Heart right ventricle (tissue), 16 donors: Measurements from ENCODE around the gene DYRK4. TPM values are rescaled to one million over a fixed set of nuclear protein-coding genes. Genes with fewer than 3 reads are reported as not detected.

ENCODE experiments used
- ATAC-seq, 8 donors: fragments of 200-7000 bp; cut with Tn5 transposase; one replicate each; pipeline ENCODE4 v1.9.1; 2020; ENCODE audit warnings: mild to moderate bottlenecking in 8 of 8, moderate library complexity in 8 of 8, moderate number of reproducible peaks in 1 of 8
- DNase-seq, 2 donors: peaks; one replicate each; pipeline ENCODE4 v3.0.0-alpha.2; 2020
- H3K27ac ChIP-seq, 10 donors: fragments of 200-600 bp; sonication (generic) in 2 of 10; one replicate each; pipeline versions ENCODE4 v1.5.0 to v1.8.0; 2020 to 2022; ENCODE audit warnings: mild to moderate bottlenecking in 3 of 10
- H3K27me3 ChIP-seq, 7 donors: fragments of 200-600 bp; one replicate each; pipeline ENCODE4 v1.8.0; 2021 to 2022; ENCODE audit warnings: mild to moderate bottlenecking in 2 of 7
- H3K36me3 ChIP-seq, 9 donors: fragments of 200-600 bp; sonication (generic) in 1 of 9; one replicate each; pipeline versions ENCODE4 v1.5.0 to v1.8.0; 2020 to 2022; ENCODE audit warnings: mild to moderate bottlenecking in 2 of 9
- H3K4me1 ChIP-seq, 9 donors: fragments of 200-600 bp; sonication (generic) in 1 of 9; one replicate each; pipeline versions ENCODE4 v1.5.0 to v1.8.0; 2020 to 2022; ENCODE audit warnings: mild to moderate bottlenecking in 4 of 9
- H3K4me3 ChIP-seq, 10 donors: fragments of 200-600 bp; sonication (generic) in 2 of 10; one replicate each; pipeline versions ENCODE4 v1.5.0 to v1.8.0; 2020 to 2022; ENCODE audit warnings: mild to moderate bottlenecking in 7 of 10, moderate library complexity in 2 of 10
- H3K9me3 ChIP-seq, 11 donors: fragments of 200-600 bp in 10 of 11; sonication (generic) in 2 of 11; one replicate each; pipeline versions ENCODE4 v1.5.0 to v1.8.0; 2013 to 2022; ENCODE audit warnings: mild to moderate bottlenecking in 2 of 11, control low read depth in 1 of 11, moderate library complexity in 1 of 11
- WGBS, 2 donors: extraction: QIAGEN DNeasy Blood & Tissue Kit; methylation state at CpG; one replicate each; pipeline ENCODE4 v1.1.7; 2013; ENCODE audit warnings: inconsistent platforms in 1 of 2; 5-methylcytosine and 5-hydroxymethylcytosine counted together
- intact Hi-C, 10 donors: fragments of 100-400 bp; cut with DNase I; formaldehyde crosslinking; loops; one replicate each; pipeline versions ENCODE4 v1.11.1 to v1.14.2; 2022
- polyA plus RNA-seq, 2 donors: library from polyadenylated mRNA; stranded (reverse); fragments of 200-250 nt; gene quantifications; one replicate each; pipeline ENCODE4 v1.2.3, GENCODE V29; 2013
- total RNA-seq, 10 donors: library from RNA; stranded (reverse); fragmentation: NEBNext Ultra II Directional in 3 of 10; extraction: Animal tissue kit (Norgen Biotek cat#: 25700) in 3 of 10; gene quantifications; one replicate each; pipeline versions ENCODE4 v1.2.1 to v1.2.4, GENCODE V29; 2021 to 2023
- TF ChIP-seq, protein P1 (sequence below), 9 donors: fragments of 200-600 bp; sonication (generic) in 2 of 9; IDR thresholded peaks; one replicate each; pipeline versions ENCODE4 v1.5.0 to v1.8.0; 2021 to 2022; ENCODE audit warnings: antibody characterized with exemption in 9 of 9, mild to moderate bottlenecking in 5 of 9, moderate library complexity in 1 of 9
- donor health status: Arrhythmogenic right ventricular cardiomyopathy.
- donor health status: ischemic (EF 13 %, LVEDD 7.1; RV severe dilation, severe dysfunction).
- donor health status: healthy with polysubstance abuse.
- donor health status: DM: no; HTN: yes; CAD: no.
- donor health status: DM: no; HTN: no; CAD: no.
- donor health status: ischemic (EF 25% LVEDD 6.9; RV normal size, moderate dysfunction).
- donor health status: ischemic (EF 25% LVEDD 5.7; RV mildly dilated, moderate dysfunction).
- donor health status: healthy.
- donor health status: DM: yes; HTN: yes; CAD: no.
- donor health status: Ischemic cardiomyopathy.
- donor health status: ischemic (EF 35%, LVEDD 5.7; RV mildly dilated, moderate dysfunction).
- donor health status: nonischemic (EF 11% LVEDD 7.7; RV severe dilation, severe dysfunction).
- donor health status: DM: yes; HTN: yes; CAD: no.
- donor health status: PGD.
- donor health status: ischemic (EF 29% LVEDD 5.4; RV normal size, mild dysfunction).
- donor health status: nonischemic (EF 23%, LVEDD 6.1; RV moderate dilation, normal function).

Gene DYRK4
- total and polyA plus RNA-seq, 12 donors = 21.2 to 64.5 (median 29.8) TPM

DNA sequence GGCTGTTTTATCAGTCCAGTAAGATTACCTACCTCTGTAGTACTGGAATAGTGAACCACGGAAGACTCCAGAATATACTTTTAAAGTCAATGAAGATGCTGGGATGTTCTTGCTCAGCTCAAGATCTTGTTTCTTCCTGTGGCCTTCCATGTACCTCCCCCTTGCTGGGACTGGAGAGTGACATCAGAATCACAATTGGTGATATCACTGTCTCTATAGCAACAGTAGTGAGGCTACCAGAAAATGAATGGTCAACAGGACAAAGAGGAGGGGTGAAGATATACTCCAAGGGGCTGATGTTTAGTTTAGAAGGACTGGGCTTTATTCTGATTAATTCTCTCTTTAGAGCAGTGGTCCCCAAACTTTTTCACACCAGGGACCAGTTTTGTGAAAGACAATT lies 83.0 kb downstream of the DYRK4 start:
- intact Hi-C loops = no loop called here
- Histone ChIP-seq H3K36me3 (no peaks in the 10 kb centered on the region), H3K4me1 (peaks cover 2 to 18% (median 15%) of the 10 kb centered on the region in 9 donors), H3K27me3 (no peaks in the 10 kb centered on the region), H3K9me3 (no peaks in the 10 kb centered on the region), H3K4me3 (no peak overlapping the region), H3K27ac (no peak overlapping the region)
- 95 to 98% methylated on average over 1 of the region's 1 CpG for WGBS, 2 donors
- ATAC-seq (no peak), DNase-seq (no peak)
- TF ChIP-seq, protein P1, sequence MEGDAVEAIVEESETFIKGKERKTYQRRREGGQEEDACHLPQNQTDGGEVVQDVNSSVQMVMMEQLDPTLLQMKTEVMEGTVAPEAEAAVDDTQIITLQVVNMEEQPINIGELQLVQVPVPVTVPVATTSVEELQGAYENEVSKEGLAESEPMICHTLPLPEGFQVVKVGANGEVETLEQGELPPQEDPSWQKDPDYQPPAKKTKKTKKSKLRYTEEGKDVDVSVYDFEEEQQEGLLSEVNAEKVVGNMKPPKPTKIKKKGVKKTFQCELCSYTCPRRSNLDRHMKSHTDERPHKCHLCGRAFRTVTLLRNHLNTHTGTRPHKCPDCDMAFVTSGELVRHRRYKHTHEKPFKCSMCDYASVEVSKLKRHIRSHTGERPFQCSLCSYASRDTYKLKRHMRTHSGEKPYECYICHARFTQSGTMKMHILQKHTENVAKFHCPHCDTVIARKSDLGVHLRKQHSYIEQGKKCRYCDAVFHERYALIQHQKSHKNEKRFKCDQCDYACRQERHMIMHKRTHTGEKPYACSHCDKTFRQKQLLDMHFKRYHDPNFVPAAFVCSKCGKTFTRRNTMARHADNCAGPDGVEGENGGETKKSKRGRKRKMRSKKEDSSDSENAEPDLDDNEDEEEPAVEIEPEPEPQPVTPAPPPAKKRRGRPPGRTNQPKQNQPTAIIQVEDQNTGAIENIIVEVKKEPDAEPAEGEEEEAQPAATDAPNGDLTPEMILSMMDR (IDR thresholded peaks at IDR 0.05) = no peak

DNA sequence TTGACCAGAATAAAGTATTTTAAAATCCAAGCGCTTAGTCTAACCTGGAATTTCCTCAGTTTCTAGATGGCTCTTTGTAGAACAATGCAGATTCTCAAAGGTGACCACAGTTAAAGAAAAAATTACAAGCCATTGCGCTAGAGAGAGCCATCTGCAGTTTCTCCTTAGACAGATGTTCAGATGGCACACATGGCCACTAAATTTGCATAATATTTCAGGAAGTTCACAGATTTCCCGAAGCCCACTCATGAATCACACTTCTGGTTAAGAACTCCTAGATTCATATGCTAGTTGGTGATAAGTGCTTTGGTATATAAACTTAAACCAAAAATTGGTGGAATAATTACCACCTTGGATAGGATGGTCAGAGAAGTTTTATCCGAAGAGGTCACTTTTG lies 86.1 kb downstream of the DYRK4 start:
- Histone ChIP-seq H3K9me3 (no peaks in the 10 kb centered on the region), H3K4me3 (peak overlapping the region; percentile 50 to 89 (median 78)), H3K4me1 (peaks cover 4 to 49% (median 40%) of the 10 kb centered on the region in 9 donors), H3K36me3 (no peaks in the 10 kb centered on the region), H3K27me3 (no peaks in the 10 kb centered on the region), H3K27ac (peak overlapping the region in 9 of 10 donors; percentile 64 to 93 (median 89))
- intact Hi-C loops = no loop called here
- 40 to 45% methylated on average over 4 of the region's 4 CpGs for WGBS, 2 donors
- ATAC-seq = peak in 3 of 8 donors; percentile 8 to 20 (median 11)
- no peak for DNase-seq
- TF ChIP-seq, protein P1 (IDR thresholded peaks at IDR 0.05) = no peak

DNA sequence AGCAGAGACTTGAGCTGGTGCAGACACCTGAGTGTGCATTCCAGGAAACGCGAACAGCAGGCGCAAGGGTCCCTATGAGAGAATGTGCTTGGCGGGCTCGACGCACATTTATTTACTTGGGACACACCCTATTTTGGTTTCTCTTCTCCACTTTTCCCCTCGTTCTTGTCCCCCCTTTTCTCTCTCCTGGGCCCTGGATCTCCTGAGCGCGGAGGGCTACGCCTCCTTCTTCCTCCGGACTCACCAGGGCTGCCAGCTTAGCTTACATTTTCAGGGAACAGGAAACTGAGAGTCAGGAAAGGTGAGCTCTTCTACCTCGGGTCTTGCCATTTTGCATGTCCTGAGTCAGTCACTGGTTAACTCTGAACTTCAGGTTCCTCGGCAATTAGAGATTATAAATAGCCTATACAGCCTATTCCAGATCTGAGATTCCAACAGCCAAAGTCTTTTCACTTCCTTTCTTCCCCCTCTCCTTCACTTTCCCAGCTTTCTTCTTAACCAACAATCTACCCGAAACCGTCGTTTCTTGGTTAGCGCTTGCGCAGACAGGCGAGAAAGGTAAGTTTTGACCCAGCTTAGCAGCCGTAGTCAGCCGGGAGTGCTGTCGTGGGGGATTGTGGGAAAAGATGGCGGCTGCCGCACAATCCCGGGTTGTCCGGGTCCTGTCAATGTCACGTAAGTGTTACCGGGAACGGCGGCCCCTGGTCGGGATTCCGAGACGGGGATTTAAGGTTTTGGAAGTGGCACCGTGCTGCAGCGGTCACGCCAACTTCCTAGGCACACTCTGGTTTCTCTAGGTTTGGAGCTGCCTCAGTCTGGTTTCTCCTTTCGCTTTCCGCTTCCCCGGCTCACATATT lies 86.7 kb downstream of the DYRK4 start, which contains the start of the genes AKAP3 and NDUFA9:
AKAP3 (minus strand) TSS at position 551 of the 857 bp plus-strand sequence. CDS start 10,855 bp downstream, outside the sequence.
NDUFA9 (plus strand) TSS at position 614 of the 857 bp plus-strand sequence; CDS start at position 627, 13 bp downstream.
- ATAC-seq (peak; percentile 96 to 99 (median 98)), DNase-seq (peak; percentile 76 to 84)
- H3K27ac ChIP-seq = peak within 1 kb of the TSS; percentile 64 to 93 (median 88)
- TF ChIP-seq, protein P1 (IDR thresholded peaks at IDR 0.05) = no peak
- H3K4me3 ChIP-seq = peak within 1 kb of the TSS; percentile 50 to 89 (median 78)
- H3K9me3 ChIP-seq = no peaks in the 10 kb centered on the region
- H3K27me3 ChIP-seq = no peaks in the 10 kb centered on the region
- peaks cover 0 to 2% (median 0%) of the 10 kb centered on the region in 9 donors for H3K36me3 ChIP-seq
- intact Hi-C loops = no loop called here
- WGBS, 2 donors = 0% methylated on average over 39 of the region's 39 CpGs
- peaks cover 4 to 55% (median 40%) of the 10 kb centered on the region in 9 donors for H3K4me1 ChIP-seq

DNA sequence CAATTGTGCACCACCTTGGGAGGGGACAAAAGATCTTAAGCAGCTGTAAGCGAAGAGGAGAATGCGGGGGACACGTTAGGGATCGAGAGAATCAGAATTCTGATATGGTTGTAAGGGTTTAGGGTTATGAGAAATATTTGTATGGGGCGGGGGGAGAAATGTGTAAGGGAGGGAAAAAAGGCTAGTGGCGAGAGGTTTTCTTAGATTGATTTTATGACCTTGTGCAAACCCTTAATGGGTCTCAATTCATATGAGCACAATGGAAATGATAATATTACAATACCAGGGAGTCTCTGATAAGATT lies 87.3 kb downstream of the DYRK4 start:
- no peak for ATAC-seq
- WGBS, 2 donors = 0 to 8% methylated on average over 6 of the region's 6 CpGs

More for the DNA sequence above, 87.3 kb downstream of the DYRK4 start:
- intact Hi-C loops = no loop called here
- H3K4me3 ChIP-seq = peak overlapping the region; percentile 50 to 89 (median 78)
- peak overlapping the region; percentile 64 to 93 (median 88) for H3K27ac ChIP-seq
- no peaks in the 10 kb centered on the region for H3K9me3 ChIP-seq
- peaks cover 0 to 8% (median 2%) of the 10 kb centered on the region in 9 donors for H3K36me3 ChIP-seq
- H3K4me1 ChIP-seq = peaks cover 4 to 55% (median 40%) of the 10 kb centered on the region in 9 donors
- no peaks in the 10 kb centered on the region for H3K27me3 ChIP-seq
- TF ChIP-seq, protein P1 (IDR thresholded peaks at IDR 0.05) = no peak
- DNase-seq = no peak
